Stimulated activated CD4-positive, alpha-beta T cell treated with anti-CD3 and anti-CD28 coated beads, Interleukin-1b, Interleukin-23, amount 100 ng/mL, for 48 hours (primary cell): ENCODE measurements around the gene OSBPL2.

Experiments
- DNase-seq: peaks from one replicate; pipeline ENCODE4 v3.0.0-alpha.2; 2020

OSBPL2 gene

GRCh38 chr20:62208061-62208794, 30.1 kb upstream of the OSBPL2 start:
- DNase-seq: no peak

GRCh38 chr20:62208795-62209755, 29.2 kb upstream of the OSBPL2 start:
- no peak for DNase-seq

GRCh38 chr20:62209850-62210495, 28.3 kb upstream of the OSBPL2 start:
- DNase-seq: no peak

GRCh38 chr20:62210496-62210855, 27.8 kb upstream of the OSBPL2 start:
- DNase-seq: no peak

GRCh38 chr20:62211216-62211615, 27.1 kb upstream of the OSBPL2 start:
- DNase-seq: no peak

- DNase-seq: no peak
These were observed 26.5 kb upstream of the OSBPL2 start for GRCh38 chr20:62211769-62212288.

- DNase-seq: no peak
These were observed 26.0 kb upstream of the OSBPL2 start for GRCh38 chr20:62212299-62212698.

- DNase-seq: no peak
These were observed 24.3 kb upstream of the OSBPL2 start for GRCh38 chr20:62214067-62214466.

GRCh38 chr20:62215020-62215990, 23.0 kb upstream of the OSBPL2 start:
- no peak for DNase-seq

- DNase-seq: no peak
These were observed 22.2 kb upstream of the OSBPL2 start for GRCh38 chr20:62215991-62216635.

GRCh38 chr20:62216636-62217566, 21.4 kb upstream of the OSBPL2 start:
- DNase-seq: no peak

- no peak for DNase-seq
These were observed 20.2 kb upstream of the OSBPL2 start for GRCh38 chr20:62217913-62218773.

- DNase-seq: no peak
These were observed 19.0 kb upstream of the OSBPL2 start for GRCh38 chr20:62219101-62219991.

- DNase-seq: no peak
These were observed 18.2 kb upstream of the OSBPL2 start, which contains the start of gene HRH3 for GRCh38 chr20:62219992-62220665. HRH3 (minus strand) TSS chr20:62220278; CDS start chr20:62219970, 308 bp downstream.

- DNase-seq: no peak
These were observed 17.4 kb upstream of the OSBPL2 start for GRCh38 chr20:62220666-62221568.

- no peak for DNase-seq
These were observed 16.0 kb upstream of the OSBPL2 start for GRCh38 chr20:62222266-62222850.
